ENCODE measurements around the gene CARD9.

The CARD9 gene

GRCh38 chr9:136380381-136380780 is 6.9 kb upstream of the CARD9 start:
- no peak for DNase-seq (ENCODE audit: low spot score)

DNA sequence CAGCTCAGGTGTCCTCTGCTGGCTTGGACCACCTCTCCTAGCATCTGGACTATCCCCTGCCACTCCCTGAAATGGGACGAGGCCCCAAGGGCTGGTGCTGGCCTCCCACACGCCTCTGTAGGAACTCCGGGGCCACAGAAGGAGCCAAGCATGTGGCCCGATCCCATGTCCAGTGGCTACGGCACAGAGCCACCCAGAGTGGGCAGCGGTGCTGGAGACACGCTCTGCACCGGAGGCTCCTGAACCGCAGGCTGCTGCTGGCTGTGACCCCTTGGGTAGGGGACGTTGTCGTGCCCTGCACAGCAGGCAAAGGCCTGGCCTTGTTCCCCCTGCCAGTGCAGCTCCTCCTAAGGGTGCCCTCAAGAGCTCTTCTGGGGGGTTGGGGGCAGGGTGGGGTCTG is 6.4 kb upstream of the CARD9 start:
- no peak for DNase-seq (ENCODE audit: low spot score)

- DNase-seq (ENCODE audit: low spot score): no peak
Observed at GRCh38 chr9:136379401-136379800, 5.9 kb upstream of the CARD9 start.

- DNase-seq (ENCODE audit: low spot score): no peak
Observed at GRCh38 chr9:136379003-136379287, 5.5 kb upstream of the CARD9 start.

GRCh38 chr9:136378170-136379002 is 4.9 kb upstream of the CARD9 start:
- DNase-seq (ENCODE audit: low spot score): no peak

- DNase-seq (ENCODE audit: low spot score): no peak
Observed at GRCh38 chr9:136377341-136378169, 4.1 kb upstream of the CARD9 start.

DNA sequence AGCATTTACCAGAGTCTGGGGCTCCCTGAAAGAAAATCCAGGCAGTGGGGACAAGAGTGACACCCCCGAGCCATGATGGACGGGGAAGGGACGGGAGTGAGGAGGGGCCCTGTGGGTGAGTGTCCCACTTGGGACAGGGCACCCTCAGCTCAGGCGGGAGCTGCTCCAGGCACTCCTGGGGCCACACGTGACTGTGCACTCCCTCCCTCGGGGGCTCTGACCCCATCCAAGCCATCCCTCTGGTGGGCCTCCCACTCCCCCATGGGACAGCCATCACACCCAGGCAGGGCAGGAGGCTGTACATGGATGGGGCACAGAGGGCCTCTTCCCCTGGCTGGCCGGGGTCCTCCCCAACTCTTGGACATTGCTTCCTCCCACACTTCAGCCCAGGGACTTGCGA is 3.0 kb upstream of the CARD9 start:
- DNase-seq (ENCODE audit: low spot score): no peak

GRCh38 chr9:136375096-136375495 is 1.6 kb upstream of the CARD9 start:
- no peak for DNase-seq (ENCODE audit: low spot score)

DNA sequence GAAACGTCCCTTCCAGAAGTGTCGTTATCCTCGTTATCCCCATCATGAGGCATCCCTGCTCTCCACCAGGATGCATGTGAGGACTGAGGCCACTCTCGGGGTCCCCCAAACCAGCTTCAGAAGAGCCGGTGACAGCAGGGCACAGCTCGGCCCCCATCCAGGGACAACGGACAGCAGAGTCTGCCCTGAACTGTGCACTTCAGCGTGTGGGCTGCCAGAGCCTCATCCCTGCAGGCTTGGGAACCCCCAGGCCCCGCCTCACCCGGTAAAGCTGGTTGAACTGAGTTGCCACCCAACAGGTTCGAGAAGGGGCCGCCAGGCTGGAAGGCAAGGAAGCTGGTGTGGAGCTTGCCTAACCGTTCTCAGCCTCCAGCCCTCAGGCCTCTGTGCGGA is 710 bp upstream of the CARD9 start:
- DNase-seq (ENCODE audit: low spot score): no peak

DNA sequence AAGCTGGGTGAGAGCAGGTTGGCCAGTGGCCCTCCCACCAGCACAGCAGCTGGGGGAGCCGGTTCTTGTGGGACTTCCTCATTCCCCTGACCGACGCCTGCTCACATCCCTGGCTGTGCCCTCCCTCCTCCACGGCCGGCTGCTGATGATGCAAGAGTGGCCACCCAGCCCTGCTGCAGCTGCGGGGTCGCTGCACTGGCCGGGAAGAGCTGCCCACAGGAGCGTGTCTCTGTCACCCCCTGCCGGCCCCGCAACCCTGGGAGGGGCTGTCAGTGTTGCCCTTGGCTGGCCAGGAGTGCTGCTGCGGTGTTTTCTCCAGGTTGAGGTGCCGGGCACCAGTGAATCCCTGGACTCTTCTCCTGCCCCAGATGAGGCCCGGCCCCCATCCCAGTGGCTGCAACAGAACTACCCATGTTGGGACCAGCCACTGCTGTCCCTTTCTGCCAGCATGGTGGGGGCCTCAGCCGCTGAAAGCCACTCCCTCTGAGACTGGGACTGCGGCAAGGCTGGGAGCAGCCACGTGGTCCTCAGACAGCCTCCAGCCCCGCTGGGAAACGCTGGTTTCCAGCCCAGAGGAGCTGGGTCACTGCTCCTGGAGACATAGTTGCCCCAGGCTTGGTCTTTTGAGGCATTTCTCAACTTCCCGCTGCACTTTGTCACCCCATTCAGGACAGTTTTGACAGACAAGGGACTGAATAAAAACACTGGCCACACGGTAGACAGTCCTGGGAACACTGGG is 739 bp downstream of the CARD9 start:
- no peak for DNase-seq (ENCODE audit: low spot score)

DNA sequence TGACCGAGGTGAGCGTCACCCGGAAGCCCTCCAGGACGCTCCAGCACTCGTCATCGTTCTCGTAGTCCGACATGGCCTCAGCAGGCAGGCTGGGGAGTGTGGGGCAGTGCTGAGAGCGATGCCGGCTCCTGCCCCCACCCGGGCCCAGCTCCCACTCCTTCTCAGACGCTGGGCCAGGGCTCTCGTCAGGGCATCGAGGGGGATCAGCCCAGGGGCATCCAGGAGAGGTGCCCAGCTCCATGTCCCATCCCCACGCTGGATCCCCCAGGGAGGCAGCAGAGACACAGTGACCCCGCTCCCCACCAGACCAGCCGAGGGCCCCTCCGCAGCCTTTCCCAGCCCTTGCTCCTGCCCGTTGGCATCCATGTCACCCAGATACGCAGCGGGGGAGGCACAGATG is 1.5 kb downstream of the CARD9 start:
- DNase-seq (ENCODE audit: low spot score): no peak

DNA sequence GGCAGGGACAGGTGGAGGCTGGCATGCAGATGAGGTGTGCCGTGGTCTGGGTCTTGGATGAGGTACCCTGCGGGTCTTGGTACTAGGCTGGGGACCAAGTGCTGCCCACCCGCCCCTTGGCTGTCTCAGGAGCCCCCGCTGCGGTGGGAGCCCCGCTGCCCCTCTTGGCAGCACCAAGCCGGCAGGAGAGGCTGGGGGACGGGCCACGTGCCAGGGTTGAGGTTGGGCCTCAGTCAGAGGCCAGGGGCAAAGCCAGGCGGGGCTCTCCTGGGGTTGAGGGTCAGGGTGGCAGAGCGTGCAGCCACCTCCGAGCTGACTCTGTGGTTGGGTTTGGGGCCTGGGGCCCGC is 2.0 kb downstream of the CARD9 start:
- no peak for DNase-seq (ENCODE audit: low spot score)

DNA sequence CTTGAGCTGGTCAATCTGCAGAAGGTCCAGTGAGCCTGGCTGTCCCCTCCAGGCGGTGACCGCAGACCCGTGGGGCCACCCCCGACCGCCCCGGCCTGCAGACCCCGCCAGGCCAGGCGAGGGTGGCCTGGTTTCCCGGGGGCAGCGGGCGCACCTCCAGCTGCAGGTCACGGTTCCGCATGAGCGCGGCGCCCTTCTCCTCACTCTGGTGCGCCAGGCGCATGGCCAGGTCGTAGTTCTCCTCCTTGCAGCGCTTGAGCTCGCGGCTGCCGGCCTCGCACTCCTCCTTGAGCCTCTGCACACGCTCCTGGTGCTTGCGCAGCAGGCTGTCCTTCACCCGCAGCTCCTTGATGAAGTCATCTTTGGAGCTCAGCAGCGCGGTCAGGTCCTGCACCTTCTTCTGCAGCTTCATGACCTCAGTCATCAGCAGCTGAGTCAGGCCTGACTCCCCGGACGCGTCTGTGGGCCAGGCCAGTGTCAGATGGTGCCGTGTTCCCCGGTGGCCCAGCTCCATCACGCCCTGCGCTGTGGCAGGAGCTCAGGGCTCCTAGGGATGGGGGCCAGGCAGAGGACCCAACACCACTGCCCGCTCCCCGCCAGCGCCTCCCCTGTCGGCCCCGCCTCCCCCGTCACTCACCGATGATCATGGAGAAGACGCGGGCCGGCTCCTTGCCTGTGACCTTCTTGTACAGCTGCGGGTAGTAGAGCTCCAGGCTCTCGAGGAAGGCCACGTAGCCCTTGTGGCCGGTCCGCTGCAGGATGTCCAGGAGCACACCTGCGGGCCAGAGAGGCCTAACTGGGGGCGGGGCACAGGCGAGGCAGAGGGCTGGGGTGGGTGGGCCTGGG is 2.6 kb downstream of the CARD9 start:
- no peak for DNase-seq (ENCODE audit: low spot score)

DNA sequence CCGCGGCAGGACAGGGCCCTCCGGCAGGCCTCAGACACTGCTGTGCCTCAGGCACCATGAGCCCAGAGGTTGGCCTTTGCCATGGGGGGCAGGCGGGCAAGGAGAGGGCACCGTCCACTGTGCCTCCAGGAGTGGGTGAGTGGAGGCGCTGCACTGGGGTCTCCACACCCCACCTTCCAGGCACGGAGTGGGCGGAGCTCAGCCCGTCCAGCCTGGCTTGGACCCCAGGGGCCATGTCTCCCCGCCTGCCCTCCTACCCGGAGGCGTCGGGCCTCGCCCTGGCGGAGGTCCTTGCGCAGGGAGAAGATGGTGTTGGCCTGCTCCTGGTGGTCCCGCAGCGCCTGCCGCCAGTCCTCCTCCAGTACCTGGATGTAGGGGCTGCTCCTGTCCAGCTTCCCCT is 3.4 kb downstream of the CARD9 start:
- no peak for DNase-seq (ENCODE audit: low spot score)

- no peak for DNase-seq (ENCODE audit: low spot score)
Observed at GRCh38 chr9:136368190-136368589, 5.3 kb downstream of the CARD9 start.

DNA sequence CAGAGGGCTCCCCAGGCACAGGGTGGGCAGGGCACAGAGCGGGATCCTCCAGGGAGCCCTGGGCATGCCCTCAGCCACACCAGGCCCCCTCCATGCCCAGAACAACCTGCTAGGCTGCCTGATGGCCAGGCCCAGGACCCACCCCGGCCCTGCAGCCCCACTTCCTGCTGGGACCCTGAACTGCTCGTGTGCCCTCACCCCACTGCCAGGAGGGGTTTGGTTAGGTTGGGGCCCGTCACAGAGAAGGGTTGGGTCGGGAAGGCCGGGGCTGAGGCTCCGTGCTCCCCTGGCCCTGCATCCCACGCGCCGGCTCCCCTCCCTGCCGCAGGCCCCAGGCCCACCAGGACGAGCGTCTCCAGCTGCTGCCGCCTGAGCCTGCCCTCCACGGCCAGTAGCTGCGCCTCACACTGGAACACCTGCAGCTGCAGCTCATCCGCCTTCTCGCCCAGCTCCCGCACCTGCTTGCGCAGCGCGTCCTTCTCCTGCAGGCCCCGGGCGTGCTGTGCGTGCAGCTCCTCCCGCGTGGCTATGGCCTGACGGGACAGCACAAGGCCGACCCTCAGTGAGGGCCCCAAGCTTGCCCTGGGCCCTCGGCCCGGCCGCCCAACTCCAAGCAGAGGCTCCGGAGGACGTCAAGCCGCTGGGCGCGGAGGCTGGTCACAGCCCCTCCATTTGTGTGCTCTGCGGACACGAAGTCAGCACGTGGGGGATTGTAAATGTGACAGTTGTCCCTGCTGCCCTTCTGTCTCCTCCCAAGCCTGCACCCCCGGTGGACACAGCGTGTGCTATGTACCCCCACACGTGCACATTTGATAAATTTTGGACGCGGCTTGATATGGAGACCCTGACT is 5.9 kb downstream of the CARD9 start:
- no peak for DNase-seq (ENCODE audit: low spot score)

DNA sequence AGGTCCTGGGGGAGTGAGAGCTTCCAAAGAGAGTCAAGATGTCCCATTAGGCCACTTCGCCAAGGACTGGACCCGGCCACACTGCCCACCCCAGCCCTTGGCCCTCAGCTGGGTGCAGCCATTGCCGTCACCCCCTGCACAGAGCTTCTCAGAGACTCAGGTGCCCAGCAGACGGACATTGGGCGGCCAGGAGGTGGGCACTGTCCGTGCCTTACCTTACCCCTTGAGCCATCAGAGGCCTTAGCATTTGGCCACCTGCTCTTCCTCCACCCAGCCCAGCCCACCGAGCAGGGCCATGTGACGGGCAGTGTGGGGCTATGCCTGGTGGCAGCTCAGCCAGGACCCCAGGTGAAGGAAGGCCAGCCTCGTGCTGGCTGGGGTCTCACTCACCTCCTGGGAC is 6.6 kb downstream of the CARD9 start:
- no peak for DNase-seq (ENCODE audit: low spot score)

- no peak for DNase-seq (ENCODE audit: low spot score)
Observed at GRCh38 chr9:136365775-136366222, 7.7 kb downstream of the CARD9 start.

- no peak for DNase-seq (ENCODE audit: low spot score)
Observed at GRCh38 chr9:136364942-136365774, 8.3 kb downstream of the CARD9 start.

All from left forelimb (tissue), 1 donor.